COLO668 (cell line): Measurements from ENCODE around the gene ZBED5.

Experiments used
- DNase-seq: peaks from one replicate; lab custom pipeline; 2025; ENCODE audit not compliant: unreplicated experiment; lab: John Stamatoyannopoulos, UW

ZBED5 gene

GRCh38 chr11:10878408-10879214 lies 20.8 kb upstream of the ZBED5 start:
- DNase-seq: peak; percentile 15

GRCh38 chr11:10876158-10876557 lies 18.3 kb upstream of the ZBED5 start:
- DNase-seq: no peak

GRCh38 chr11:10875430-10876021 lies 17.7 kb upstream of the ZBED5 start:
- DNase-seq: no peak

GRCh38 chr11:10872097-10872496 lies 14.2 kb upstream of the ZBED5 start:
- DNase-seq: no peak

GRCh38 chr11:10868352-10868751 lies 10.5 kb upstream of the ZBED5 start:
- DNase-seq: no peak

GRCh38 chr11:10866893-10867331 lies 9.1 kb upstream of the ZBED5 start:
- DNase-seq: no peak

GRCh38 chr11:10865837-10866270 lies 8.0 kb upstream of the ZBED5 start:
- DNase-seq: no peak

- no peak for DNase-seq
Measured at GRCh38 chr11:10864688-10865087, 6.8 kb upstream of the ZBED5 start.

GRCh38 chr11:10862446-10862845 lies 4.6 kb upstream of the ZBED5 start:
- DNase-seq: no peak

GRCh38 chr11:10861799-10862198 lies 3.9 kb upstream of the ZBED5 start:
- no peak for DNase-seq

- no peak for DNase-seq
Measured at GRCh38 chr11:10861047-10861446, 3.2 kb upstream of the ZBED5 start.

GRCh38 chr11:10858439-10859325 lies 829 bp upstream of the ZBED5 start:
- peak; percentile 82 for DNase-seq

- no peak for DNase-seq
Measured at GRCh38 chr11:10857459-10857708, 469 bp downstream of the ZBED5 start.

- peak; percentile 49 for DNase-seq
Measured at GRCh38 chr11:10856689-10857458, 979 bp downstream of the ZBED5 start.

- no peak for DNase-seq
Measured at GRCh38 chr11:10855295-10855694, 2.6 kb downstream of the ZBED5 start.

GRCh38 chr11:10847960-10848860 lies 9.6 kb downstream of the ZBED5 start:
- no peak for DNase-seq

GRCh38 chr11:10846660-10847059 lies 11.2 kb downstream of the ZBED5 start:
- no peak for DNase-seq

- DNase-seq: no peak
Measured at GRCh38 chr11:10845589-10845988, 12.3 kb downstream of the ZBED5 start.

GRCh38 chr11:10844796-10845195 lies 13.1 kb downstream of the ZBED5 start:
- DNase-seq: no peak

- no peak for DNase-seq
Measured at GRCh38 chr11:10844356-10844755, 13.5 kb downstream of the ZBED5 start.
